A673 (cell line): ENCODE measurements around the gene CXXC1. TPM values are rescaled to one million over a fixed set of nuclear protein-coding genes. Genes with fewer than 3 reads are reported as not detected.

ENCODE experiments used
- BruUV-seq: library from RNA; stranded (reverse); fragments of 400-500 nt; replicated peaks from 2 replicates; lab custom pipeline; 2021; lab: Mats Ljungman, UMichigan
- CTCF ChIA-PET: fragments of 300-600 bp; sonication (Branson Sonifier 250); formaldehyde crosslinking; loops from one replicate; lab custom pipeline; 2022; ENCODE audit warnings: antibody characterized with exemption; lab: Charles Lee
- POLR2A ChIA-PET: fragments of 300-600 bp; sonication (Branson Sonifier 250); formaldehyde crosslinking; loops from one replicate; lab custom pipeline; 2022; ENCODE audit warnings: antibody characterized with exemption; ENCODE audit not compliant: low non-redundant PET; lab: Charles Lee
- DNase-seq: peaks from one replicate; pipeline ENCODE4 v3.0.0-alpha.2; 2015; ENCODE audit warnings: low spot score
- H3K27ac ChIP-seq: fragments of 200-600 bp; sonication (generic); 2 replicates; pipeline ENCODE4 v1.5.1; 2016; ENCODE audit warnings: mixed run types, low read depth, mild to moderate bottlenecking, mixed read lengths, antibody characterized with exemption, low read length; ENCODE audit not compliant: poor library complexity, severe bottlenecking
- H3K27me3 ChIP-seq: fragments of 200-600 bp; sonication (generic); replicated peaks from 2 replicates; pipeline ENCODE4 v1.6.1; 2017; ENCODE audit warnings: mixed run types, low read depth, mild to moderate bottlenecking, mixed read lengths, antibody characterized with exemption, low read length; ENCODE audit not compliant: insufficient read depth, poor library complexity
- H3K36me3 ChIP-seq: fragments of 200-600 bp; sonication (generic); 2 replicates; pipeline ENCODE4 v1.6.1; 2016; ENCODE audit warnings: mixed run types, mild to moderate bottlenecking, mixed read lengths, antibody characterized with exemption, low read length; ENCODE audit not compliant: insufficient read depth, poor library complexity, severe bottlenecking
- H3K4me1 ChIP-seq: fragments of 200-600 bp; sonication (generic); 2 replicates; pipeline ENCODE4 v1.6.1; 2017; ENCODE audit warnings: mixed run types, mild to moderate bottlenecking, mixed read lengths, antibody characterized with exemption, low read length; ENCODE audit not compliant: insufficient read depth, poor library complexity, severe bottlenecking
- H3K4me3 ChIP-seq: fragments of 200-600 bp; sonication (generic); 2 replicates; pipeline ENCODE4 v1.5.1; 2016; ENCODE audit warnings: low read depth, mixed run types, mild to moderate bottlenecking, mixed read lengths, low read length; ENCODE audit not compliant: poor library complexity, severe bottlenecking
- H3K9me3 ChIP-seq: fragments of 200-600 bp; sonication (generic); 2 replicates; pipeline ENCODE4 v1.6.1; 2016; ENCODE audit warnings: mixed run types, low read depth, mild to moderate bottlenecking, mixed read lengths, antibody characterized with exemption, low read length; ENCODE audit not compliant: poor library complexity, severe bottlenecking
- CTCF ChIP-seq: fragments of 300-800, 200-600 bp; sonication (generic); conservative IDR thresholded peaks from 2 replicates; pipeline ENCODE4 v1.5.1; 2017; ENCODE audit warnings: low read depth, mild to moderate bottlenecking, antibody characterized with exemption, low read length, moderate library complexity, mixed read lengths
- EZH2 ChIP-seq: fragments of 200-600 bp; sonication (generic); IDR thresholded peaks from 2 replicates; pipeline ENCODE4 v1.6.1; 2017; ENCODE audit warnings: borderline replicate concordance, low read depth, mild to moderate bottlenecking, mixed read lengths, antibody characterized with exemption, low read length; ENCODE audit not compliant: poor library complexity, severe bottlenecking
- intact Hi-C: fragments of 100-400 bp; cut with micrococcal nuclease; formaldehyde crosslinking; loops from one replicate; pipeline ENCODE4 v1.10.0; 2022; ENCODE audit not compliant: unreplicated experiment
- total RNA-seq: library from RNA; stranded (reverse); gene quantifications from 2 replicates; pipeline ENCODE4 v1.2.3, GENCODE V29; 2021

Gene CXXC1
- total RNA-seq, 1 experiment from 2014 or later, result 94.5 TPM

- ChIA-PET CTCF (interaction anchor here (1.1 kb wide), 1 partner anchor 121 kb away, joined by 4 read pairs; no protein-coding TSS in a partner anchor), POLR2A (no interaction called here)
- Histone ChIP-seq H3K27me3 (peaks cover 15% of the 10 kb centered on the region), H3K36me3 (no peaks in the 10 kb centered on the region), H3K27ac (no peak overlapping the region), H3K4me3 (peak overlapping the region; percentile 38), H3K4me1 (no peaks in the 10 kb centered on the region), H3K9me3 (no peaks in the 10 kb centered on the region)
- DNase-seq, result peak; percentile 92
- BruUV-seq, result no TSS peak
- no peak for TF ChIP-seq EZH2
- no peak for TF ChIP-seq CTCF
- intact Hi-C loops, result no loop called here
Observed at GRCh38 chr18:50307738-50308470, 20.4 kb upstream of the CXXC1 start.

DNA sequence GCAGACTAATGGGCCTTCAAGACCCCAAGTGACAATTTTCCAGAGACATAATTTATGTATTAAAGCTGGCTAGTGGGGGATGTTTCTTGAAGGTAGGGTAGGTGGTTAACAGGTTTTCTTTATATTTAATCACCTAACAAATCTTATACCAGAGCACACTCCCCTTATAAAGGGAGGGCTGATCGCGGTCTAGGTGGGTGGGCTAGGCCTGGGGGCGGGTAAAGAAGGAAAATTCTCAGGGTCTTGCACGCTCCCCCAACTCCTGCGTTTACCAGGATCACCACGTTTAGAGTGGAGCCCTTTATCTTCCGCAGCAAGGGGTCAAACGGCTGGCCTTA, 19.9 kb upstream of the CXXC1 start:
- Histone ChIP-seq H3K9me3 (no peaks in the 10 kb centered on the region), H3K36me3 (no peaks in the 10 kb centered on the region), H3K27ac (no peak overlapping the region), H3K4me1 (no peaks in the 10 kb centered on the region), H3K27me3 (peaks cover 18% of the 10 kb centered on the region), H3K4me3 (peak overlapping the region; percentile 38)
- intact Hi-C loops, result no loop called here
- no peak for TF ChIP-seq EZH2
- ChIA-PET CTCF (interaction anchor here (1.1 kb wide), 1 partner anchor 122 kb away, joined by 4 read pairs; no protein-coding TSS in a partner anchor), POLR2A (no interaction called here)
- DNase-seq, result no peak
- no TSS peak for BruUV-seq

GRCh38 chr18:50306944-50307343, 19.5 kb upstream of the CXXC1 start:
- Histone ChIP-seq H3K4me1 (no peaks in the 10 kb centered on the region), H3K27me3 (peaks cover 19% of the 10 kb centered on the region), H3K9me3 (no peaks in the 10 kb centered on the region), H3K4me3 (peak overlapping the region; percentile 38), H3K36me3 (no peaks in the 10 kb centered on the region), H3K27ac (no peak overlapping the region)
- no peak for DNase-seq
- ChIA-PET CTCF (interaction anchor here (1.1 kb wide), 1 partner anchor 122 kb away, joined by 4 read pairs; no protein-coding TSS in a partner anchor), POLR2A (no interaction called here)
- intact Hi-C loops, result no loop called here
- no peak for TF ChIP-seq EZH2
- no peak for TF ChIP-seq CTCF
- no TSS peak for BruUV-seq
